ENCODE data around the gene ZNF521. TPM values are rescaled to one million over a fixed set of nuclear protein-coding genes. Genes with fewer than 3 reads are reported as not detected.

ZNF521 gene
- total RNA-seq, 1 experiment from 2014 or later, result not detected

DNA sequence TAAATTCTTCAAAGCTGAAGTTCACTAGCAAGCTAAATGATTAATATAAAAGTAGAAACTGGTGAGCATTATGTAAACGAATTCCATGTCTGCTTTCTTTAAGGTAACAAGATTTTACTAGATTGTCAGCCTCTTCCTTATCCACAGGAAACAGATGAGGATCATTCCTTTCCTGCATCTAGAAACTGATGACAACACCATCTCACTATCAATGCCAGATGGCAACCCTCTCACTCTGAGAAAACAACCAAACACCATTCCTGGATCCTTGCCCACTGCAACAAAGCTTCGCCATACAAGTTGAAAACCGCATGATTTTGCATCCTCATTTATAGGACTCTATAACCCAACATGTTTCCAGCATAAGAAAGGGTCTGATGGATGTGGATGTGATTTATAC lies 122.9 kb downstream of the ZNF521 start:
- no TSS peak for BruUV-seq (replicated peaks)
- Histone ChIP-seq H3F3A (ENCODE audit: insufficient read depth, low read depth) (no peaks in the 10 kb centered on the region), H3K4me1 (replicated peaks; ENCODE audit: insufficient read depth) (no peaks in the 10 kb centered on the region), H3K9me2 (ENCODE audit: insufficient read depth) (no peaks in the 10 kb centered on the region), H3K27ac (no peak overlapping the region), H3K79me2 (ENCODE audit: low read depth) (no peaks in the 10 kb centered on the region), H3K27me3 (ENCODE audit: insufficient read depth, low read depth) (peaks cover 6% of the 10 kb centered on the region), H3K36me3 (ENCODE audit: low read depth) (no peaks in the 10 kb centered on the region), H2AFZ (no peak overlapping the region), H3K4me2 (no peak overlapping the region), H3K9me3 (ENCODE audit: insufficient read depth, low read depth) (no peaks in the 10 kb centered on the region), H3K4me3 (no peak overlapping the region), H4K20me1 (ENCODE audit: insufficient read depth) (no peaks in the 10 kb centered on the region)
- ChIA-PET POLR2A (ENCODE audit: unreplicated experiment) (no interaction called here), CTCF (no interaction called here)
- DNase-seq, result no peak
- TF ChIP-seq, protein P1, sequence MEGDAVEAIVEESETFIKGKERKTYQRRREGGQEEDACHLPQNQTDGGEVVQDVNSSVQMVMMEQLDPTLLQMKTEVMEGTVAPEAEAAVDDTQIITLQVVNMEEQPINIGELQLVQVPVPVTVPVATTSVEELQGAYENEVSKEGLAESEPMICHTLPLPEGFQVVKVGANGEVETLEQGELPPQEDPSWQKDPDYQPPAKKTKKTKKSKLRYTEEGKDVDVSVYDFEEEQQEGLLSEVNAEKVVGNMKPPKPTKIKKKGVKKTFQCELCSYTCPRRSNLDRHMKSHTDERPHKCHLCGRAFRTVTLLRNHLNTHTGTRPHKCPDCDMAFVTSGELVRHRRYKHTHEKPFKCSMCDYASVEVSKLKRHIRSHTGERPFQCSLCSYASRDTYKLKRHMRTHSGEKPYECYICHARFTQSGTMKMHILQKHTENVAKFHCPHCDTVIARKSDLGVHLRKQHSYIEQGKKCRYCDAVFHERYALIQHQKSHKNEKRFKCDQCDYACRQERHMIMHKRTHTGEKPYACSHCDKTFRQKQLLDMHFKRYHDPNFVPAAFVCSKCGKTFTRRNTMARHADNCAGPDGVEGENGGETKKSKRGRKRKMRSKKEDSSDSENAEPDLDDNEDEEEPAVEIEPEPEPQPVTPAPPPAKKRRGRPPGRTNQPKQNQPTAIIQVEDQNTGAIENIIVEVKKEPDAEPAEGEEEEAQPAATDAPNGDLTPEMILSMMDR (conservative IDR thresholded peaks at IDR 0.05), result no peak
- no peak for TF ChIP-seq EZH2 (IDR thresholded peaks at IDR 0.05; ENCODE audit: low read depth)
- intact Hi-C loops (cut with micrococcal nuclease; ENCODE audit: unreplicated experiment), result no loop called here

DNA sequence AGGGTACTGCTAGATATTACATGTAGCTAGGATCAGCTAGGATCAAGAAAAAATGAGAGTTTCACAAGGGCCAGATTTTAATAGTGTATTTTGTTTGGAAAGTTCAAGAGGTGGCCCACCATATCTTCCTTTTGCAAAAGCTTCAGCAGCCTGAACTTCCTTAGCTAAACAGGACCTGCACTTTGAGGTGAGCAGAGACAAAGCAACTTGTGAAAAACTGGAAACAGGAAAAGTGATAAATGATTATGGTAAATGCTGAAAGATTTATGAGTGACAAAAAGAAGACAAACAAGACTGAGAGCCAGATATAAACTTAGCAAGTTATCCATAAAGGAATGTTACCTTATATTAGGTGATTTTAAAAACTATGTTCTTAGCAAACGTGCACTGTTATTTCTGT lies 123.6 kb downstream of the ZNF521 start:
- CTCF ChIA-PET, result no interaction called here
- no peak overlapping the region for H3K4me3 ChIP-seq
- intact Hi-C loops (cut with micrococcal nuclease; ENCODE audit: unreplicated experiment), result no loop called here
- no peak for DNase-seq
- no peaks in the 10 kb centered on the region for H3K9me2 ChIP-seq (ENCODE audit: insufficient read depth)
- no peaks in the 10 kb centered on the region for H3K36me3 ChIP-seq (ENCODE audit: low read depth)
- H3K79me2 ChIP-seq (ENCODE audit: low read depth), result no peaks in the 10 kb centered on the region
- POLR2A ChIA-PET (ENCODE audit: unreplicated experiment), result no interaction called here
- H3K4me1 ChIP-seq (replicated peaks; ENCODE audit: insufficient read depth), result no peaks in the 10 kb centered on the region
- H4K20me1 ChIP-seq (ENCODE audit: insufficient read depth), result no peaks in the 10 kb centered on the region
- no peak overlapping the region for H3K27ac ChIP-seq
- no TSS peak for BruUV-seq (replicated peaks)
- H2AFZ ChIP-seq, result no peak overlapping the region
- no peaks in the 10 kb centered on the region for H3K9me3 ChIP-seq (ENCODE audit: insufficient read depth, low read depth)
- no peaks in the 10 kb centered on the region for H3F3A ChIP-seq (ENCODE audit: insufficient read depth, low read depth)
- peaks cover 6% of the 10 kb centered on the region for H3K27me3 ChIP-seq (ENCODE audit: insufficient read depth, low read depth)
- no peak overlapping the region for H3K4me2 ChIP-seq
- no peak for TF ChIP-seq EZH2 (IDR thresholded peaks at IDR 0.05; ENCODE audit: low read depth)
- TF ChIP-seq, protein P1 (conservative IDR thresholded peaks at IDR 0.05), result no peak

DNA sequence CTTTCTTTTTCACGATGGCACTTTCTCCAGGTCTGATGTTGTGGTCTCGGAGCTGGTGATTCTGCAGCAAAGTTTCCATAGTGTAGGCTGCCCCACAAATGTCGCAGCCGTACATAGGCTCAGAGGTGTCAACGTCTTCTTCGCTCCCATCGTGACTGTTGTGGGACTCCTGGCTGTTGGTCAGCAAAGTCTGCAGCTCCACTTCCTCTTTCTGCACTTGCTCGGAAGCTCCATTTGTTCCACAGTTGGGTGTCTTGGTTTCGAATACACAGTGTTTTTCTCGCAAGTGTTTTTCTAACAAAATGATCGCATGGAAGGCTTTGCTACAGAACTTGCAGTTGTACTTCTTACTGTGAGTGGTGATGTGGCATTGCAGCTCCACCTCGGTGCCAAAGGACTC lies 126.8 kb downstream of the ZNF521 start:
- Histone ChIP-seq H3K79me2 (ENCODE audit: low read depth) (no peaks in the 10 kb centered on the region), H3K9me3 (ENCODE audit: insufficient read depth, low read depth) (no peaks in the 10 kb centered on the region), H3K36me3 (ENCODE audit: low read depth) (no peaks in the 10 kb centered on the region), H4K20me1 (ENCODE audit: insufficient read depth) (no peaks in the 10 kb centered on the region), H3K4me1 (replicated peaks; ENCODE audit: insufficient read depth) (no peaks in the 10 kb centered on the region), H3F3A (ENCODE audit: insufficient read depth, low read depth) (no peaks in the 10 kb centered on the region), H3K27me3 (ENCODE audit: insufficient read depth, low read depth) (peaks cover 6% of the 10 kb centered on the region), H3K4me2 (no peak overlapping the region), H2AFZ (no peak overlapping the region), H3K4me3 (no peak overlapping the region), H3K27ac (no peak overlapping the region), H3K9me2 (ENCODE audit: insufficient read depth) (no peaks in the 10 kb centered on the region)
- intact Hi-C loops (cut with micrococcal nuclease; ENCODE audit: unreplicated experiment), result no loop called here
- ChIA-PET POLR2A (ENCODE audit: unreplicated experiment) (no interaction called here), CTCF (no interaction called here)
- DNase-seq, result no peak
- BruUV-seq (replicated peaks), result no TSS peak
- TF ChIP-seq, protein P1 (conservative IDR thresholded peaks at IDR 0.05), result no peak
- TF ChIP-seq EZH2 (IDR thresholded peaks at IDR 0.05; ENCODE audit: low read depth), result no peak

All from PC-9 (cell line).